Heart left ventricle (tissue), 16 donors: ENCODE results near the gene SEPTIN5. TPM values are rescaled to one million over a fixed set of nuclear protein-coding genes. Genes with fewer than 3 reads are reported as not detected.

ENCODE experiments used
- ATAC-seq, 4 donors: fragments of 200-7000 bp; cut with Tn5 transposase; one replicate each; pipeline ENCODE4 v1.9.1; 2020 to 2022; ENCODE audit warnings: moderate library complexity in 4 of 4, mild to moderate bottlenecking in 3 of 4, moderate number of reproducible peaks in 1 of 4
- DNase-seq, 5 donors: peaks; one replicate each; pipeline ENCODE4 v3.0.0-alpha.2; 2020
- H3K27ac ChIP-seq, 12 donors: fragments of 200-600 bp; sonication (generic) in 4 of 12; one replicate each; pipeline versions ENCODE4 v1.5.0 to v1.8.0; 2016 to 2022; ENCODE audit warnings: mild to moderate bottlenecking in 2 of 12
- H3K27me3 ChIP-seq, 9 donors: fragments of 200-600 bp; sonication (generic) in 2 of 9; one replicate each; pipeline versions ENCODE4 v1.5.1 to v1.8.0; 2016 to 2022; ENCODE audit warnings: mild to moderate bottlenecking in 3 of 9
- H3K36me3 ChIP-seq, 9 donors: fragments of 200-600 bp; sonication (generic) in 2 of 9; one replicate each; pipeline versions ENCODE4 v1.5.0 to v1.8.0; 2018 to 2022; ENCODE audit warnings: mild to moderate bottlenecking in 2 of 9
- H3K4me1 ChIP-seq, 12 donors: fragments of 200-600 bp; sonication (generic) in 4 of 12; one replicate each; pipeline versions ENCODE4 v1.5.0 to v1.8.0; 2016 to 2022; ENCODE audit warnings: mild to moderate bottlenecking in 3 of 12
- H3K4me3 ChIP-seq, 12 donors: fragments of 200-600 bp; sonication (generic) in 4 of 12; one replicate each; pipeline versions ENCODE4 v1.5.0 to v1.8.0; 2017 to 2022; ENCODE audit warnings: mild to moderate bottlenecking in 9 of 12, moderate library complexity in 4 of 12
- H3K9me3 ChIP-seq, 12 donors: fragments of 200-600 bp; sonication (generic) in 4 of 12; one replicate each; pipeline versions ENCODE4 v1.5.0 to v1.8.0; 2016 to 2022; ENCODE audit warnings: mild to moderate bottlenecking in 1 of 12
- CTCF ChIP-seq, 12 donors: fragments of 200-600 bp; sonication (generic) in 4 of 12; IDR thresholded peaks; one replicate each; pipeline versions ENCODE4 v1.5.0 to v1.8.0; 2018 to 2022; ENCODE audit warnings: antibody characterized with exemption in 12 of 12, mild to moderate bottlenecking in 5 of 12
- POLR2A ChIP-seq, 2 donors: fragments of 450-650 bp; IDR thresholded peaks; one replicate each; pipeline ENCODE4 v1.6.1; 2017; ENCODE audit warnings: antibody characterized with exemption in 2 of 2, mild to moderate bottlenecking in 2 of 2, moderate library complexity in 2 of 2
- WGBS, 4 donors: extraction: QIAGEN DNeasy Blood & Tissue Kit in 2 of 4; methylation state at CpG; one replicate each; pipeline versions ENCODE4 v1.1.5 to v1.1.7; 2013 to 2018; 5-methylcytosine and 5-hydroxymethylcytosine counted together
- intact Hi-C, 10 donors: fragments of 100-400 bp; cut with DNase I; formaldehyde crosslinking; loops; one replicate each; pipeline versions ENCODE4 v1.11.1 to v1.14.2; 2022
- polyA plus RNA-seq, 2 donors: library from polyadenylated mRNA; stranded (reverse); fragments of 200-250 nt; gene quantifications; one replicate each; pipeline ENCODE4 v1.2.3, GENCODE V29; 2013
- total RNA-seq, 9 donors: library from RNA; depleted of rRNA in 2 of 9; stranded (reverse); fragments of >200 nt in 2 of 9; fragmentation: NEBNext Ultra II Directional in 3 of 9; extraction: Animal tissue kit (Norgen Biotek cat#: 25700) in 3 of 9; gene quantifications; one replicate each; pipeline versions ENCODE4 v1.1.0 to v1.2.4, GENCODE V29; 2016 to 2023
- donor health status: ischemic (EF 13 %, LVEDD 7.1; RV severe dilation, severe dysfunction).
- donor health status: healthy with polysubstance abuse.
- donor health status: DM: no; HTN: yes; CAD: no.
- donor health status: DM: no; HTN: no; CAD: no.
- donor health status: ischemic (EF 25% LVEDD 6.9; RV normal size, moderate dysfunction).
- donor health status: ischemic (EF 25% LVEDD 5.7; RV mildly dilated, moderate dysfunction).
- donor health status: healthy.
- donor health status: DM: yes; HTN: yes; CAD: no.
- donor health status: ischemic (EF 35%, LVEDD 5.7; RV mildly dilated, moderate dysfunction).
- donor health status: nonischemic (EF 11% LVEDD 7.7; RV severe dilation, severe dysfunction).
- donor health status: DM: yes; HTN: yes; CAD: no.
- donor health status: PGD.
- donor health status: ischemic (EF 29% LVEDD 5.4; RV normal size, mild dysfunction).
- donor health status: nonischemic (EF 23%, LVEDD 6.1; RV moderate dilation, normal function).

The SEPTIN5 gene
- total and polyA plus RNA-seq, 11 donors: 75.7 to 272 (median 127) TPM

GRCh38 chr22:19689408-19689807 is 24.9 kb upstream of the SEPTIN5 start:
- intact Hi-C loops: no loop called here
- WGBS, 4 donors: 81 to 87% (median 85%) methylated on average over 15 of the region's 15 CpGs
- Histone ChIP-seq H3K4me3 (no peak overlapping the region), H3K9me3 (no peaks in the 10 kb centered on the region), H3K27ac (no peak overlapping the region), H3K36me3 (no peaks in the 10 kb centered on the region), H3K27me3 (no peaks in the 10 kb centered on the region), H3K4me1 (peaks cover 0 to 16% (median 3%) of the 10 kb centered on the region in 12 donors)
- no peak for DNase-seq
- ATAC-seq: peak in 1 of 4 donors; percentile 14
- no peak for TF ChIP-seq POLR2A (IDR thresholded peaks at IDR 0.05)
- no peak for TF ChIP-seq CTCF (IDR thresholded peaks at IDR 0.05)

- no peak for ATAC-seq
- Histone ChIP-seq H3K36me3 (no peaks in the 10 kb centered on the region), H3K9me3 (no peaks in the 10 kb centered on the region), H3K27me3 (no peaks in the 10 kb centered on the region), H3K27ac (no peak overlapping the region), H3K4me1 (peaks cover 0 to 16% (median 3%) of the 10 kb centered on the region in 12 donors), H3K4me3 (peak overlapping the region in 3 of 12 donors; percentile 15 to 28 (median 17))
- TF ChIP-seq POLR2A (IDR thresholded peaks at IDR 0.05) (no peak), CTCF (IDR thresholded peaks at IDR 0.05) (no peak)
- WGBS, 4 donors: 67 to 80% (median 75%) methylated on average over 9 of the region's 9 CpGs
- intact Hi-C loops: no loop called here
- no peak for DNase-seq
These were observed 23.1 kb upstream of the SEPTIN5 start for GRCh38 chr22:19691007-19691720.

- ATAC-seq (peak in 1 of 4 donors; percentile 61), DNase-seq (no peak)
- no peak overlapping the region for H3K27ac ChIP-seq
- H3K4me3 ChIP-seq: peak overlapping the region in 4 of 12 donors; percentile 9 to 28 (median 16)
- no peaks in the 10 kb centered on the region for H3K9me3 ChIP-seq
- WGBS, 4 donors: 41 to 57% (median 47%) methylated on average over 19 of the region's 19 CpGs
- intact Hi-C loops: no loop called here
- H3K27me3 ChIP-seq: no peaks in the 10 kb centered on the region
- TF ChIP-seq CTCF (IDR thresholded peaks at IDR 0.05) (no peak), POLR2A (IDR thresholded peaks at IDR 0.05) (no peak)
- H3K4me1 ChIP-seq: peaks cover 0 to 16% (median 3%) of the 10 kb centered on the region in 12 donors
- no peaks in the 10 kb centered on the region for H3K36me3 ChIP-seq
These were observed 22.5 kb upstream of the SEPTIN5 start for GRCh38 chr22:19691721-19692341.

GRCh38 chr22:19693581-19693980 is 20.7 kb upstream of the SEPTIN5 start:
- ATAC-seq (no peak), DNase-seq (peak in 1 of 5 donors; percentile 6)
- Histone ChIP-seq H3K27me3 (no peaks in the 10 kb centered on the region), H3K4me1 (peaks cover 0 to 16% (median 3%) of the 10 kb centered on the region in 12 donors), H3K27ac (no peak overlapping the region), H3K9me3 (no peaks in the 10 kb centered on the region), H3K36me3 (no peaks in the 10 kb centered on the region), H3K4me3 (no peak overlapping the region)
- WGBS, 4 donors: 94 to 97% (median 96%) methylated on average over 14 of the region's 14 CpGs
- TF ChIP-seq POLR2A (IDR thresholded peaks at IDR 0.05): no peak
- intact Hi-C loops: no loop called here
